ENCODE measurements around the gene HCN1. TPM values are rescaled to one million over a fixed set of nuclear protein-coding genes. Genes with fewer than 3 reads are reported as not detected.

HCN1 gene
- total and polyA plus RNA-seq, 2 experiments from 2014 or later: 5.9 to 11.3 TPM

GRCh38 chr5:45687701-45688100 lies 8.5 kb downstream of the HCN1 start:
- H3K4me3 ChIP-seq: no peak overlapping the region
- DNase-seq (ENCODE audit: low read depth in 1 of 2, low spot score in 1 of 2): no peak
- peaks cover 14% of the 10 kb centered on the region for H3K4me1 ChIP-seq (ENCODE audit: low read depth)
- no peaks in the 10 kb centered on the region for H3K27me3 ChIP-seq
- no peaks in the 10 kb centered on the region for H3K9me3 ChIP-seq (ENCODE audit: low read depth)
- H3K36me3 ChIP-seq: no peaks in the 10 kb centered on the region
- no peak for TF ChIP-seq CTCF (IDR thresholded peaks at IDR 0.05; ENCODE audit: low read depth, low read length)
- no peak overlapping the region for H3K27ac ChIP-seq

- no peak for DNase-seq (ENCODE audit: low read depth in 1 of 2, low spot score in 1 of 2)
- peaks cover 11% of the 10 kb centered on the region for H3K4me1 ChIP-seq (ENCODE audit: low read depth)
- H3K36me3 ChIP-seq: no peaks in the 10 kb centered on the region
- no peaks in the 10 kb centered on the region for H3K27me3 ChIP-seq
- no peak overlapping the region for H3K4me3 ChIP-seq
- H3K9me3 ChIP-seq (ENCODE audit: low read depth): no peaks in the 10 kb centered on the region
- TF ChIP-seq CTCF (IDR thresholded peaks at IDR 0.05; ENCODE audit: low read depth, low read length): no peak
- H3K27ac ChIP-seq: no peak overlapping the region
Measured at GRCh38 chr5:45686620-45687019, 9.6 kb downstream of the HCN1 start.

- Histone ChIP-seq H3K4me3 (no peak overlapping the region), H3K36me3 (no peaks in the 10 kb centered on the region), H3K4me1 (ENCODE audit: low read depth) (peaks cover under 1% of the 10 kb centered on the region), H3K9me3 (ENCODE audit: low read depth) (no peaks in the 10 kb centered on the region), H3K27me3 (no peaks in the 10 kb centered on the region), H3K27ac (no peak overlapping the region)
- no peak for DNase-seq (ENCODE audit: low read depth in 1 of 2, low spot score in 1 of 2)
- no peak for TF ChIP-seq CTCF (IDR thresholded peaks at IDR 0.05; ENCODE audit: low read depth, low read length)
Measured at GRCh38 chr5:45684118-45684517, 12.1 kb downstream of the HCN1 start.

- DNase-seq (ENCODE audit: low read depth in 1 of 2, low spot score in 1 of 2): no peak
- Histone ChIP-seq H3K4me3 (no peak overlapping the region), H3K27ac (no peak overlapping the region), H3K4me1 (ENCODE audit: low read depth) (no peaks in the 10 kb centered on the region), H3K9me3 (ENCODE audit: low read depth) (no peaks in the 10 kb centered on the region), H3K27me3 (no peaks in the 10 kb centered on the region), H3K36me3 (no peaks in the 10 kb centered on the region)
- no peak for TF ChIP-seq CTCF (IDR thresholded peaks at IDR 0.05; ENCODE audit: low read depth, low read length)
Measured at GRCh38 chr5:45680950-45681349, 15.2 kb downstream of the HCN1 start.

GRCh38 chr5:45677524-45677923 lies 18.7 kb downstream of the HCN1 start:
- no peak overlapping the region for H3K4me3 ChIP-seq
- H3K27me3 ChIP-seq: no peaks in the 10 kb centered on the region
- no peaks in the 10 kb centered on the region for H3K9me3 ChIP-seq (ENCODE audit: low read depth)
- no peak for TF ChIP-seq CTCF (IDR thresholded peaks at IDR 0.05; ENCODE audit: low read depth, low read length)
- no peaks in the 10 kb centered on the region for H3K36me3 ChIP-seq
- H3K4me1 ChIP-seq (ENCODE audit: low read depth): no peaks in the 10 kb centered on the region
- H3K27ac ChIP-seq: no peak overlapping the region
- no peak for DNase-seq (ENCODE audit: low read depth in 1 of 2, low spot score in 1 of 2)

- no peaks in the 10 kb centered on the region for H3K4me1 ChIP-seq (ENCODE audit: low read depth)
- H3K9me3 ChIP-seq (ENCODE audit: low read depth): no peaks in the 10 kb centered on the region
- no peak for DNase-seq (ENCODE audit: low read depth in 1 of 2, low spot score in 1 of 2)
- H3K27ac ChIP-seq: no peak overlapping the region
- no peak overlapping the region for H3K4me3 ChIP-seq
- H3K27me3 ChIP-seq: no peaks in the 10 kb centered on the region
- no peaks in the 10 kb centered on the region for H3K36me3 ChIP-seq
- TF ChIP-seq CTCF (IDR thresholded peaks at IDR 0.05; ENCODE audit: low read depth, low read length): no peak
Measured at GRCh38 chr5:45672271-45672670, 23.9 kb downstream of the HCN1 start.
